HEK293 (cell line): Measurements from ENCODE around the gene CC2D2B.

ENCODE experiments used
- CTCF ChIP-seq: fragments of 450-650 bp; formaldehyde crosslinking; IDR thresholded peaks from 2 replicates; pipeline ENCODE4 v1.5.1; 2016; ENCODE audit warnings: missing biosample characterization, missing genetic modification characterization
- SP2 ChIP-seq: fragments of 450-650 bp; formaldehyde crosslinking; IDR thresholded peaks from 2 replicates; pipeline ENCODE4 v1.5.1; 2016; ENCODE audit warnings: missing biosample characterization, missing genetic modification characterization
- ZBTB8A ChIP-seq: fragments of 450-650 bp; formaldehyde crosslinking; IDR thresholded peaks from 2 replicates; pipeline ENCODE4 v1.5.1; 2016; ENCODE audit warnings: missing biosample characterization, missing genetic modification characterization
- ZNF175 ChIP-seq: fragments of 450-650 bp; formaldehyde crosslinking; IDR thresholded peaks from 2 replicates; pipeline ENCODE4 v1.5.1; 2016; ENCODE audit warnings: missing biosample characterization, missing genetic modification characterization
- ZNF18 ChIP-seq: fragments of 450-650 bp; formaldehyde crosslinking; IDR thresholded peaks from 2 replicates; pipeline ENCODE4 v1.5.1; 2016; ENCODE audit warnings: missing biosample characterization, missing genetic modification characterization
- ZNF350 ChIP-seq: fragments of 450-650 bp; formaldehyde crosslinking; IDR thresholded peaks from 2 replicates; pipeline ENCODE4 v1.5.0; 2017; ENCODE audit warnings: missing biosample characterization, mild to moderate bottlenecking, missing genetic modification characterization
- ZNF549 ChIP-seq: fragments of 450-650 bp; IDR thresholded peaks from 2 replicates; pipeline ENCODE4 v1.5.1; 2018; ENCODE audit warnings: missing biosample characterization, missing genetic modification characterization, mild to moderate bottlenecking, inconsistent platforms, moderate library complexity
- ZNF561 ChIP-seq: fragments of 450-650 bp; IDR thresholded peaks from 2 replicates; pipeline ENCODE4 v1.5.1; 2018; ENCODE audit warnings: missing biosample characterization, missing genetic modification characterization, borderline replicate concordance
- ZSCAN30 ChIP-seq: fragments of 450-650 bp; IDR thresholded peaks from 2 replicates; pipeline ENCODE4 v1.5.1; 2018; ENCODE audit warnings: missing biosample characterization, mild to moderate bottlenecking, missing genetic modification characterization, moderate library complexity

GRCh38 chr10:96021332-96021731 lies 113.6 kb downstream of the CC2D2B start:
- TF ChIP-seq ZNF18 (tag by site-specific recombination) (no peak), CTCF (tag by site-specific recombination) (no peak), ZNF175 (no peak), SP2 (tag by site-specific recombination) (no peak), ZNF350 (tag by site-specific recombination) (no peak), ZNF561 (no peak), ZNF549 (tag by site-specific recombination) (no peak), ZBTB8A (tag by site-specific recombination) (no peak), ZSCAN30 (no peak)
